VCaP (cell line): ENCODE measurements around the gene OR51G2.

Experiments
- H3K27ac ChIP-seq: fragments of 450-650 bp; 2 replicates; pipeline ENCODE4 v1.5.1; 2017
- TF ChIP-seq, protein P1 (sequence below): fragments of 450-650 bp; conservative IDR thresholded peaks from 2 replicates; pipeline ENCODE4 v1.5.1; 2017; ENCODE audit warnings: mild to moderate bottlenecking, moderate library complexity

Gene OR51G2

DNA sequence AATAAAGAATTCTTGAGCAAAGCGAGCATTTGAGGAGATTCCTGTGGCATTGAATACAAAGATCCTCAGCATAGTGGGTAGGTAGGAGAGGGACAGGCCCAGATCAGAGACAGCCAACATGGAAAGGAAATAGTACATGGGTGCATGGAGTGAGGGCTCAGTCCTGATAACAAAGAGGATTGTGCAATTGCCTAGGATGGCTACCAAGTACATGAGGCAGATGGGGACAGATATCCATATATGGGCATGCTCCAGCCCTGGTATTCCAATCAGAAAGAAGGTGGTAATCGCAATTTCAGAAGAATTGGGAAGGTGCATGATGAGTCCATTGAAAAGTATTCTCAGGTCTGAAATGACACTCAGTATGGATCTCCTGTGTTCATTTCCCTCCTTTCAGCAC is 28.9 kb downstream of the OR51G2 start:
- H3K27ac ChIP-seq = no peak overlapping the region
- TF ChIP-seq, protein P1, sequence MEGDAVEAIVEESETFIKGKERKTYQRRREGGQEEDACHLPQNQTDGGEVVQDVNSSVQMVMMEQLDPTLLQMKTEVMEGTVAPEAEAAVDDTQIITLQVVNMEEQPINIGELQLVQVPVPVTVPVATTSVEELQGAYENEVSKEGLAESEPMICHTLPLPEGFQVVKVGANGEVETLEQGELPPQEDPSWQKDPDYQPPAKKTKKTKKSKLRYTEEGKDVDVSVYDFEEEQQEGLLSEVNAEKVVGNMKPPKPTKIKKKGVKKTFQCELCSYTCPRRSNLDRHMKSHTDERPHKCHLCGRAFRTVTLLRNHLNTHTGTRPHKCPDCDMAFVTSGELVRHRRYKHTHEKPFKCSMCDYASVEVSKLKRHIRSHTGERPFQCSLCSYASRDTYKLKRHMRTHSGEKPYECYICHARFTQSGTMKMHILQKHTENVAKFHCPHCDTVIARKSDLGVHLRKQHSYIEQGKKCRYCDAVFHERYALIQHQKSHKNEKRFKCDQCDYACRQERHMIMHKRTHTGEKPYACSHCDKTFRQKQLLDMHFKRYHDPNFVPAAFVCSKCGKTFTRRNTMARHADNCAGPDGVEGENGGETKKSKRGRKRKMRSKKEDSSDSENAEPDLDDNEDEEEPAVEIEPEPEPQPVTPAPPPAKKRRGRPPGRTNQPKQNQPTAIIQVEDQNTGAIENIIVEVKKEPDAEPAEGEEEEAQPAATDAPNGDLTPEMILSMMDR = no peak

DNA sequence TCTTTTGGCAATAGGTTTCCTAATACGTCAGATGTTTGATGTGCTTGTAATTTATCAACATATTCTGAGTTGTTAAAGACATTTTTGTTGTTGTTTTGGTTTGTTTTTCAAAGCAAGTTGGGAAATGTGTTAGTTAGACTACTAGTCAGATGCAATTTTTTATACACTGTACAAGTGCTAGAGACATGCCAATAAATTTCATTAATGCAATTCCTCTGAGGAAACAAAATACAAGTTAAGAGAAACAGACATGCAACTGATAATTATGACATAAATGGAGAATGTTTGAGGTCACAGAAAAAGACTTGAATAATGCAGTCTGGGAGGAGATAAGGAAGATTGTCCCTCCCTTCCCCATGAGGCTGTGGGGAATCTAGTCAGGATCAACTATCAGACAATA is 31.6 kb downstream of the OR51G2 start:
- H3K27ac ChIP-seq = no peak overlapping the region
- TF ChIP-seq, protein P1 = no peak

DNA sequence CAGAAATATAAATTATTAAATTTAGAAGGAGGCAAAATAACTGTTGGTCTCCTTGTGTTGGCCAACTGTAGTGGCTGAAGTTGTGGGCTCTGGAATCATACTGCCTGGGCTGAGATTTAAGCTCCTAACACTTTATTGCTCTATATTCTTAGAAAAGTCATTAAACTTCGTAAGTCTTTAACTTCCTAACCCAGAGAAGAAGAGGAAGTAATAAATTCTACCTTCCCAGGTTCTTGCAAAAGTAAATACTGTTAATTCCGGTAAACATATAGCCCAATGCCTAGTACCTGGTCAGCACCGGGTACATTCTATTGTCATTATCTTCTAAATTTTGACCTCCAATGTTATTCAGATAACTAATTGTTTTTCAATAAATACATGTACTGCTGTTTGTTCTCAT is 33.0 kb downstream of the OR51G2 start:
- TF ChIP-seq, protein P1 = no peak
- no peak overlapping the region for H3K27ac ChIP-seq

DNA sequence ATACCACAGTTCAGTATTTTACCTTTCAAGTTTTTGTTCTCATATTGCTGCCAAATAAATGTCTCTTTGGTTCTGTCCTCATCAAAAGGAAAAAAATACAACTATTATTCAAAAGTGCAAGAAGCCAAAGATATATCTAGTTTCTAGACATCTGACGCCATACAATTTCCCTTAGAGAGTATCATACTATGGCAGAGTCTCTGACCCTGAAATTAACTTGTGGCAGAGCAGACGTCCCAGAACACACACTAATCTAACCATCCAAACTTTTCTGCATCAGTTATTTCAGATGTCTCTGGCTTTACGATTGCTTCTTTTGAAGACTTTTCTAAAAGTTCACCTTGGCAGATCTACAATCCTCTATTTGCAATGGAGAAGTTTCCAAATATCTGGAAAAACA is 34.8 kb downstream of the OR51G2 start:
- H3K27ac ChIP-seq = no peak overlapping the region
- TF ChIP-seq, protein P1 = no peak

DNA sequence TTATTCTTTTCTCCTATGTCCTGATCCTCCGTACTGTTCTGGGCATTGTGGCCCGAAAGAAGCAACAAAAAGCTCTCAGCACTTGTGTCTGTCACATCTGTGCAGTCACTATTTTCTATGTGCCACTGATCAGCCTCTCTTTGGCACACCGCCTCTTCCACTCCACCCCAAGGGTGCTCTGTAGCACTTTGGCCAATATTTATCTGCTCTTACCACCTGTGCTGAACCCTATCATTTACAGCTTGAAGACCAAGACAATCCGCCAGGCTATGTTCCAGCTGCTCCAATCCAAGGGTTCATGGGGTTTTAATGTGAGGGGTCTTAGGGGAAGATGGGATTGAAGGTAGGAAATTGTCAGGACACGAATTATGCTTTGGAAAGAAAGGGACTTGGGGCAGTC is 36.6 kb downstream of the OR51G2 start:
- no peak overlapping the region for H3K27ac ChIP-seq
- TF ChIP-seq, protein P1 = no peak

DNA sequence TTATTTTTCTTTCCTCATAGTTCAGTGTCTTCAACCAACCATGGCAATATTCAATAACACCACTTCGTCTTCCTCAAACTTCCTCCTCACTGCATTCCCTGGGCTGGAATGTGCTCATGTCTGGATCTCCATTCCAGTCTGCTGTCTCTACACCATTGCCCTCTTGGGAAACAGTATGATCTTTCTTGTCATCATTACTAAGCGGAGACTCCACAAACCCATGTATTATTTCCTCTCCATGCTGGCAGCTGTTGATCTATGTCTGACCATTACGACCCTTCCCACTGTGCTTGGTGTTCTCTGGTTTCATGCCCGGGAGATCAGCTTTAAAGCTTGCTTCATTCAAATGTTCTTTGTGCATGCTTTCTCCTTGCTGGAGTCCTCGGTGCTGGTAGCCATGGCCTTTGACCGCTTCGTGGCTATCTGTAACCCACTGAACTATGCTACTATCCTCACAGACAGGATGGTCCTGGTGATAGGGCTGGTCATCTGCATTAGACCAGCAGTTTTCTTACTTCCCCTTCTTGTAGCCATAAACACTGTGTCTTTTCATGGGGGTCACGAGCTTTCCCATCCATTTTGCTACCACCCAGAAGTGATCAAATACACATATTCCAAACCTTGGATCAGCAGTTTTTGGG is 37.2 kb downstream of the OR51G2 start, which contains the start of gene OR51T1:
Gene OR51T1, plus strand, starts transcription at position 41 of the 641 bp plus-strand sequence. Its CDS starts 0 bp downstream, at position 41.
- TF ChIP-seq, protein P1 = no peak
- no peak within 1 kb of the TSS for H3K27ac ChIP-seq

DNA sequence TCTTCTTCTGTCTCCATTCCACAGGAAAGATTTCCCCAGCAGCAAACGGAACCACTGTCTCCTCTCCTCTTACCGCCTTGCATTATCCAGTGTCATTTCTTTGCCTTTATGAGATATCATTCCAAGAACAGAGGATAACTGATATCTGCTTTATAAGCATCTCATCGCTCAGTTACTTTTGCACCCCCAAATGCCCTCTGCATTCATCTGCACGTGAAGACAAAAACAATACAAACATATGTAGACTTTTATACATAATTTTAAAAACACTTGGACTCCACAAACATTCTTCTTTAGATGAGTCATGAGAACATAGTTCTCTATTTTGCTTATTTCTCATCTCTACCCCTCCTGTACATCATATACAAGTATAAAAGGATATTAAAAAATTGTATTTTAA is 38.0 kb downstream of the OR51G2 start:
- no peak overlapping the region for H3K27ac ChIP-seq
- TF ChIP-seq, protein P1 = no peak
